ENCODE data around the gene RAET1L.
A peak's percentile ranks its signal among the peaks of the same experiment; 100 is the strongest.

The RAET1L gene

DNA sequence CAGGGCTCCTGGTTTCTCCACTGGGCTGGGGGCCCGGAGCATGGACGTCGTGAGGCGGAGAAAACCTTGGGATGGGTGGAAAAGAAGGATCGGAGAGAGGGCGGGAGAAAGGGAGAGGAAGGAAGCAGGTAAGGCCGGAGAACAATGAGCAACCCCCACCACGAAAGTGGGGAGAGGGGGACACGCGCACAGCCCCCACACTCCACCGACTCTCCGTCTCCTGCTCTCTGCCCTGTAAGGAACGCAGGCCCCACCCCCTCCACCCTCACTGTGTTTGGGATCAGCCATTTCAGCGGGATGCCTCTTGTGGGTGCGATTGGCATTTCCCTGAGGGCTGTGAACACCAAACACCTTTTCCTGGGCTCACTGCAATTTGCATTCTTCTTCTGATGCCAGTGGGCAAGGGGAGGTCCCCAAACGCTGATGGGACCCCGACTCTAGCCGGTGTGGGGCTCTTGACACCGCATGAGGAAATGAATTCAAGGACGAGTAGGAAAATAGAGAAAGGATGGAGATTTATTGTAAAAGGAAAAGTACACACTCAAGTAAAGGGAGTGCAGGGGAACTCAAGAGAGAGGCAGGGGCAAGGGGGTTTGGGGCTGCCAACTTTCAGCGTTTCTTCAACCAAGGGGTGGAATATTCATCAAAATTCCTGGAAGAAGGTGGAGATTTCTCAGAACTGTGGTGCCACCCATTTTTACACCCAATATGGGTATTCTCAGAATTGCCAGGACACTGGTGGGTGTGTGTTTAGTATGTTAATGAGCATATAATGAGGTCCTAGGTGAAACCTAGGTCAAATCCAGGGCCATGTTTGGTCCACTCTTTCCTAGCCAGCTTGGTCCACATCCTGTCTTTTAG is 13.1 kb upstream of the RAET1L start:
- Histone ChIP-seq H3K79me1 (ENCODE audit: low read depth, low read length) (no peaks in the 10 kb centered on the region), H4K91ac (ENCODE audit: low read depth, low read length, poor library complexity) (no peak overlapping the region), H3K18ac (ENCODE audit: low read length) (peak overlapping the region; percentile 53), H3K9me3 (replicated peaks in 1 of 2; ENCODE audit: control insufficient read depth in 2 of 2, insufficient read depth in 1 of 2, low read depth in 1 of 2, low read length in 2 of 2) (no peaks in the 10 kb centered on the region), H3K4ac (ENCODE audit: low read length) (no peak overlapping the region), H3K36me3 (replicated peaks in 1 of 2; ENCODE audit: control insufficient read depth in 2 of 2, insufficient read depth in 2 of 2, low read length in 2 of 2) (no peaks in the 10 kb centered on the region), H2BK12ac (ENCODE audit: low read length) (no peak overlapping the region), H2BK120ac (ENCODE audit: low read depth, low read length) (no peak overlapping the region), H3K4me3 (ENCODE audit: low read length in 2 of 2) (peak overlapping the region in 1 of 2 donors; percentile 53), H3K23ac (ENCODE audit: low read depth, low read length, poor library complexity) (no peak overlapping the region), H2BK5ac (ENCODE audit: low read length) (no peak overlapping the region), H3K4me2 (ENCODE audit: insufficient read depth, low read length, poor library complexity, severe bottlenecking) (peak overlapping the region; percentile 67), H3K9ac (ENCODE audit: low read depth, low read length, poor library complexity) (no peak overlapping the region), H3K4me1 (ENCODE audit: control insufficient read depth in 2 of 2, insufficient read depth in 1 of 2, low read depth in 1 of 2, low read length in 2 of 2) (peaks cover 5 to 17% of the 10 kb centered on the region in 2 donors), H4K8ac (ENCODE audit: low read depth, low read length) (no peak overlapping the region), H3K27ac (replicated peaks; ENCODE audit: low read length) (no peak overlapping the region), H3K14ac (ENCODE audit: low read length) (no peak overlapping the region), H2BK15ac (ENCODE audit: low read length) (no peak overlapping the region), H2AFZ (ENCODE audit: low read length) (peak overlapping the region; percentile 88), H2AK5ac (ENCODE audit: low read depth, low read length) (no peak overlapping the region), H3K27me3 (ENCODE audit: control insufficient read depth in 3 of 3, insufficient read depth in 3 of 3, low read depth in 1 of 3, low read length in 3 of 3) (peaks cover 16 to 98% (median 60%) of the 10 kb centered on the region in 3 experiments)
- WGBS, 2 donors (ENCODE audit: extremely low coverage in 2 of 2, insufficient read length in 2 of 2, insufficient replicate concordance in 1 of 2) = no CpG with 5 or more reads among the region's 21 CpGs
- DNase-seq (ENCODE audit: low spot score) = no peak

DNA sequence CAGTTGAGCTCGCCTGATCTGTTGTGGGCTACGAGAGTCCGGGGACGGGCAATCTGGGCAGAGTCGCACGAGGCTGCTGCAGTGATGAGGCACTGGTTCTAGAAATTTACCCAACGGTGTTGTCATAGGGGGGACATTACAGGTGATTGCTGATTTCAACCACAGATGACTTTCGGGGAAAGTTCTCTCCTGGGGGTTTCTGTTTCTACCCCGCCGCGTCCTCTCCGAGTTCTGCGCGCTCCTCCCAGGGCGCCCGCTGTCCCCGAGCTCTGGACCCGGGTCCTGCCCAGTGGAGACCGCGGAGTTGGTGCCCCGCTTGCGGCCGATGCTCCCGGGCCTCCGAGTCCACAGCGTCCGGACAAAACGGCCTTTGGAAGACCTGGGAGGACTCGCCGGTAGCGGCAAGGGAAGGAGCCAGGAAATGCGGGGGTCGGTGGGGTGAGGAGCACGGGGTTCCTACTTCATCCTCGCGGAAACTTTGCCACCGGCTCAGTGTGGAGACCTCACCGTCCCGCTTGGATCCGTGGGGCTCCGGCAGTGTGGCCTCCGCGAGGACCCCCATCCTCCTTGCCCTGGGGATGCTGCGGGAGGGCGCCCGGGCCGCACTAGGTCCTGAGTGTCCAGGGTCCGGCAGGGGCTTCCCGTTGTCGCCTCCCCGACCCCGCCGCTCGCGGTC is 12.3 kb upstream of the RAET1L start:
- Histone ChIP-seq H4K8ac (ENCODE audit: low read depth, low read length) (no peak overlapping the region), H3K9me3 (replicated peaks in 1 of 2; ENCODE audit: control insufficient read depth in 2 of 2, insufficient read depth in 1 of 2, low read depth in 1 of 2, low read length in 2 of 2) (no peaks in the 10 kb centered on the region), H2BK120ac (ENCODE audit: low read depth, low read length) (no peak overlapping the region), H2AK5ac (ENCODE audit: low read depth, low read length) (no peak overlapping the region), H3K79me1 (ENCODE audit: low read depth, low read length) (no peaks in the 10 kb centered on the region), H3K36me3 (replicated peaks in 1 of 2; ENCODE audit: control insufficient read depth in 2 of 2, insufficient read depth in 2 of 2, low read length in 2 of 2) (no peaks in the 10 kb centered on the region), H2BK12ac (ENCODE audit: low read length) (no peak overlapping the region), H2BK5ac (ENCODE audit: low read length) (no peak overlapping the region), H3K4me2 (ENCODE audit: insufficient read depth, low read length, poor library complexity, severe bottlenecking) (peak overlapping the region; percentile 67), H3K27ac (replicated peaks; ENCODE audit: low read length) (no peak overlapping the region), H3K4ac (ENCODE audit: low read length) (no peak overlapping the region), H3K4me3 (ENCODE audit: low read length in 2 of 2) (peak overlapping the region in 1 of 2 donors; percentile 55), H3K18ac (ENCODE audit: low read length) (peak overlapping the region; percentile 79), H3K9ac (ENCODE audit: low read depth, low read length, poor library complexity) (peak overlapping the region; percentile 78), H2BK15ac (ENCODE audit: low read length) (no peak overlapping the region), H3K14ac (ENCODE audit: low read length) (no peak overlapping the region), H4K91ac (ENCODE audit: low read depth, low read length, poor library complexity) (no peak overlapping the region), H2AFZ (ENCODE audit: low read length) (peak overlapping the region; percentile 88), H3K27me3 (ENCODE audit: control insufficient read depth in 3 of 3, insufficient read depth in 3 of 3, low read depth in 1 of 3, low read length in 3 of 3) (peaks cover 16 to 97% (median 63%) of the 10 kb centered on the region in 3 experiments), H3K4me1 (ENCODE audit: control insufficient read depth in 2 of 2, insufficient read depth in 1 of 2, low read depth in 1 of 2, low read length in 2 of 2) (peaks cover 5 to 17% of the 10 kb centered on the region in 2 donors), H3K23ac (ENCODE audit: low read depth, low read length, poor library complexity) (peak overlapping the region; percentile 26)
- no peak for DNase-seq (ENCODE audit: low spot score)
- WGBS, 2 donors (ENCODE audit: extremely low coverage in 2 of 2, insufficient read length in 2 of 2, insufficient replicate concordance in 1 of 2) = no CpG with 5 or more reads among the region's 55 CpGs

DNA sequence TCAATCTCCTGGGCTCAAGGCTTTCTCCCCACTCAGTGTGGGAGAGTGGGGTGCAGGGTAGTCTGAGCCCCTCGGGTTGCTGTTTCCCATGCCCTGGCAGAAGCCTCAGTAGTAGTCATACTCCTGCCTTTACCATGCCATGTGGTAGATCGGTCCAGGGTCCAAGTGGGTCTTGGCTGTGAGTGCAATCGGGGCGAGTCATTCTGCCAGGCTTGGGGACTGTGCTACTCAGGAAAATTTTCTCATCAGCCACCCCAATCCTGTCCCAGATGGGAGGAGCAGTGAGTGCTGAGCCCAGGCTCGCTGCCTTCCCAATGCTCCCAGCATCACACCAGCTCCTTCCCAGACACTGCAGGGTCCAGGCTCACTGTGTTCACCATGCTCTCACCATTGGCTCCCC is 10.7 kb upstream of the RAET1L start:
- Histone ChIP-seq H3K4me3 (ENCODE audit: low read length in 2 of 2) (no peak overlapping the region), H3K14ac (ENCODE audit: low read length) (no peak overlapping the region), H3K4me2 (ENCODE audit: insufficient read depth, low read length, poor library complexity, severe bottlenecking) (no peak overlapping the region), H3K9ac (ENCODE audit: low read depth, low read length, poor library complexity) (no peak overlapping the region), H2BK12ac (ENCODE audit: low read length) (no peak overlapping the region), H2BK120ac (ENCODE audit: low read depth, low read length) (no peak overlapping the region), H3K18ac (ENCODE audit: low read length) (no peak overlapping the region), H2AK5ac (ENCODE audit: low read depth, low read length) (no peak overlapping the region), H3K27me3 (ENCODE audit: control insufficient read depth in 3 of 3, insufficient read depth in 3 of 3, low read depth in 1 of 3, low read length in 3 of 3) (peaks cover 16 to 91% (median 62%) of the 10 kb centered on the region in 3 experiments), H3K23ac (ENCODE audit: low read depth, low read length, poor library complexity) (no peak overlapping the region), H3K4ac (ENCODE audit: low read length) (no peak overlapping the region), H4K8ac (ENCODE audit: low read depth, low read length) (no peak overlapping the region), H4K91ac (ENCODE audit: low read depth, low read length, poor library complexity) (no peak overlapping the region), H2BK15ac (ENCODE audit: low read length) (no peak overlapping the region), H3K36me3 (replicated peaks in 1 of 2; ENCODE audit: control insufficient read depth in 2 of 2, insufficient read depth in 2 of 2, low read length in 2 of 2) (no peaks in the 10 kb centered on the region), H3K9me3 (replicated peaks in 1 of 2; ENCODE audit: control insufficient read depth in 2 of 2, insufficient read depth in 1 of 2, low read depth in 1 of 2, low read length in 2 of 2) (no peaks in the 10 kb centered on the region), H2AFZ (ENCODE audit: low read length) (no peak overlapping the region), H3K79me1 (ENCODE audit: low read depth, low read length) (no peaks in the 10 kb centered on the region), H3K27ac (replicated peaks; ENCODE audit: low read length) (no peak overlapping the region), H3K4me1 (ENCODE audit: control insufficient read depth in 2 of 2, insufficient read depth in 1 of 2, low read depth in 1 of 2, low read length in 2 of 2) (peaks cover 5 to 17% of the 10 kb centered on the region in 2 donors), H2BK5ac (ENCODE audit: low read length) (no peak overlapping the region)
- DNase-seq (ENCODE audit: low spot score) = no peak
- no CpG with 5 or more reads among the region's 5 CpGs for WGBS, 2 donors (ENCODE audit: extremely low coverage in 2 of 2, insufficient read length in 2 of 2, insufficient replicate concordance in 1 of 2)

DNA sequence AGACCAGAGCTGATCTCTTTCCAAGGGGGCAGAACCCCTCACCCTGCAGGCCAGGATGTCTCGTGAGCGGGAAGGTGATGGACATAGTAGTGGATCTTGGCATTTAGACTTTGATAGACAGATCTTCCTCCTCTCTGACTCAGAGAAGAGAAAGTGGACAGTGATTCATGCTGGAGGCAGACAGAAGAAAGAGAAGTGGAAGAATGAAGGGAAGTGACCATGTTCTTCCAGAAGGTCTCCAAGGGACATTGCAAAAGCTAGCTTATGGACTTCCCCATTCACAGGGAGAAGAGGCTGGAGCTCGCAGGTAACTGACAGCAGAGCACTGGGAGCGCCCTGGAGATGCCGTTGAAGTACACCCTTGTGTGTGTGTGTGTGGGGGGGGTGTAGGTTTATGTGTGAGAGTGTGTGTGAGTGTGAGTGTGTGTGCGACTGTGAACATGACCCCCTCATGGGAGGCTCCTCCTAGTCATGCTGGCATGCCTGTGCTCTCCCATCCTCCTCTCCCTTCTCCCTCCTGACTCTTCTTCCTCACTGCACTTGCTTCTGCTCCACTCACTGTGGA is 8.0 kb upstream of the RAET1L start:
- Histone ChIP-seq H3K9me3 (replicated peaks in 1 of 2; ENCODE audit: control insufficient read depth in 2 of 2, insufficient read depth in 1 of 2, low read depth in 1 of 2, low read length in 2 of 2) (no peaks in the 10 kb centered on the region), H2AFZ (ENCODE audit: low read length) (no peak overlapping the region), H3K9ac (ENCODE audit: low read depth, low read length, poor library complexity) (no peak overlapping the region), H3K27ac (replicated peaks; ENCODE audit: low read length) (no peak overlapping the region), H3K18ac (ENCODE audit: low read length) (no peak overlapping the region), H4K8ac (ENCODE audit: low read depth, low read length) (no peak overlapping the region), H3K4me3 (ENCODE audit: low read length in 2 of 2) (no peak overlapping the region), H3K36me3 (replicated peaks in 1 of 2; ENCODE audit: control insufficient read depth in 2 of 2, insufficient read depth in 2 of 2, low read length in 2 of 2) (no peaks in the 10 kb centered on the region), H3K4me2 (ENCODE audit: insufficient read depth, low read length, poor library complexity, severe bottlenecking) (no peak overlapping the region), H2AK5ac (ENCODE audit: low read depth, low read length) (no peak overlapping the region), H3K79me1 (ENCODE audit: low read depth, low read length) (no peaks in the 10 kb centered on the region), H3K14ac (ENCODE audit: low read length) (no peak overlapping the region), H3K4me1 (ENCODE audit: control insufficient read depth in 2 of 2, insufficient read depth in 1 of 2, low read depth in 1 of 2, low read length in 2 of 2) (peaks cover 5 to 17% of the 10 kb centered on the region in 2 donors), H2BK15ac (ENCODE audit: low read length) (no peak overlapping the region), H2BK12ac (ENCODE audit: low read length) (no peak overlapping the region), H3K23ac (ENCODE audit: low read depth, low read length, poor library complexity) (no peak overlapping the region), H4K91ac (ENCODE audit: low read depth, low read length, poor library complexity) (no peak overlapping the region), H2BK120ac (ENCODE audit: low read depth, low read length) (no peak overlapping the region), H2BK5ac (ENCODE audit: low read length) (no peak overlapping the region), H3K27me3 (ENCODE audit: control insufficient read depth in 3 of 3, insufficient read depth in 3 of 3, low read depth in 1 of 3, low read length in 3 of 3) (peaks cover 12 to 89% (median 40%) of the 10 kb centered on the region in 3 experiments), H3K4ac (ENCODE audit: low read length) (no peak overlapping the region)
- WGBS, 2 donors (ENCODE audit: extremely low coverage in 2 of 2, insufficient read length in 2 of 2, insufficient replicate concordance in 1 of 2) = no CpG with 5 or more reads among the region's 6 CpGs
- no peak for DNase-seq (ENCODE audit: low spot score)
